Measurements from ENCODE around the gene GNAZ. TPM values are rescaled to one million over a fixed set of nuclear protein-coding genes. Genes with fewer than 3 reads are reported as not detected.

GNAZ gene
- polyA plus RNA-seq, 1 donor (not counting 4 experiments of a cell fraction or from before 2014, with no cell fraction given), result 0.03 TPM

DNA sequence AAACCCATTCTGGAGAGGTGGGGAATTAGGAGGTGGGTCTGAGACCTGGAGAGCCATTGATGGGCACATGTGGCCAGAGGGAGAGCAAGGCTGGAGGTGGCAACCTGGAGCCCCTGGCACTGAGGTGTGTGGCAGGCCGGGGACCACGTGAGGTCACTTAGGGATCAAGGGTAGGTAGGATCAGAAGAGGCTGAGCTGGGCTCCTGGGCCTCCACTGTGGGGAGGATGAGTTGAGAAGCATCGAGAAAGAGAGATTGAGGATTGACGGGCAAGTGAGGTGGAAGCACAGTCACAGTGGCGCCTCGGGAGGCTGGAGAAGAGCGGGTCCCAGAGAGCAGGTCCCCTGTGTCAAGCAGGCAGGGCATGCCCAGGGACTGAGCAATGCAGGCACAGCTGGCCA is 4.1 kb downstream of the GNAZ start:
- Histone ChIP-seq H3K9me1 (ENCODE audit: control insufficient read depth, extremely low read depth, insufficient read depth, low read length) (no peaks in the 10 kb centered on the region), H3K27ac (ENCODE audit: control insufficient read depth, insufficient read depth, low read length) (no peak overlapping the region), H3K9ac (ENCODE audit: control insufficient read depth, extremely low read depth, insufficient read depth, low read length) (no peak overlapping the region), H4K20me1 (ENCODE audit: control insufficient read depth, extremely low read depth, insufficient read depth, low read length) (no peaks in the 10 kb centered on the region), H3K79me2 (ENCODE audit: control insufficient read depth, insufficient read depth, low read length) (no peaks in the 10 kb centered on the region), H3K9me3 (ENCODE audit: control insufficient read depth, low read depth, low read length) (no peaks in the 10 kb centered on the region), H3K27me3 (ENCODE audit: control insufficient read depth, extremely low read depth, insufficient read depth, low read length) (peaks cover 35% of the 10 kb centered on the region), H3K4me2 (ENCODE audit: control insufficient read depth, extremely low read depth, insufficient read depth, low read depth, low read length) (no peak overlapping the region), H2AFZ (ENCODE audit: control insufficient read depth, low read length) (no peak overlapping the region), H3K4me3 (ENCODE audit: control insufficient read depth in 2 of 3, extremely low read depth in 1 of 3, insufficient read depth in 2 of 3, low read depth in 1 of 3, low read length in 3 of 3) (no peak overlapping the region), H3K36me3 (ENCODE audit: control insufficient read depth in 2 of 2, extremely low read depth in 1 of 2, insufficient read depth in 2 of 2, low read length in 2 of 2) (no peaks in the 10 kb centered on the region), H3K4me1 (ENCODE audit: control insufficient read depth, extremely low read depth, insufficient read depth, low read length) (peaks cover 3% of the 10 kb centered on the region)
- FAIRE-seq, result no peak
- dilution Hi-C loops (cut with MboI; ENCODE audit: extremely low pct_ligation_motif_present, low sequenced_read_pairs), result no loop called here
- no peak for DNase-seq (ENCODE audit: low read depth, low spot score)
- TF ChIP-seq, protein P1, sequence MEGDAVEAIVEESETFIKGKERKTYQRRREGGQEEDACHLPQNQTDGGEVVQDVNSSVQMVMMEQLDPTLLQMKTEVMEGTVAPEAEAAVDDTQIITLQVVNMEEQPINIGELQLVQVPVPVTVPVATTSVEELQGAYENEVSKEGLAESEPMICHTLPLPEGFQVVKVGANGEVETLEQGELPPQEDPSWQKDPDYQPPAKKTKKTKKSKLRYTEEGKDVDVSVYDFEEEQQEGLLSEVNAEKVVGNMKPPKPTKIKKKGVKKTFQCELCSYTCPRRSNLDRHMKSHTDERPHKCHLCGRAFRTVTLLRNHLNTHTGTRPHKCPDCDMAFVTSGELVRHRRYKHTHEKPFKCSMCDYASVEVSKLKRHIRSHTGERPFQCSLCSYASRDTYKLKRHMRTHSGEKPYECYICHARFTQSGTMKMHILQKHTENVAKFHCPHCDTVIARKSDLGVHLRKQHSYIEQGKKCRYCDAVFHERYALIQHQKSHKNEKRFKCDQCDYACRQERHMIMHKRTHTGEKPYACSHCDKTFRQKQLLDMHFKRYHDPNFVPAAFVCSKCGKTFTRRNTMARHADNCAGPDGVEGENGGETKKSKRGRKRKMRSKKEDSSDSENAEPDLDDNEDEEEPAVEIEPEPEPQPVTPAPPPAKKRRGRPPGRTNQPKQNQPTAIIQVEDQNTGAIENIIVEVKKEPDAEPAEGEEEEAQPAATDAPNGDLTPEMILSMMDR (optimal IDR thresholded peaks at IDR 0.05 in 1 of 3, IDR thresholded peaks at IDR 0.05 in 1 of 3, conservative IDR thresholded peaks at IDR 0.05 in 1 of 3; ENCODE audit: extremely low read depth in 1 of 3, insufficient read depth in 2 of 3, low read length in 3 of 3), result no peak
- TF ChIP-seq EZH2 (IDR thresholded peaks at IDR 0.05; ENCODE audit: low read length), result no peak

DNA sequence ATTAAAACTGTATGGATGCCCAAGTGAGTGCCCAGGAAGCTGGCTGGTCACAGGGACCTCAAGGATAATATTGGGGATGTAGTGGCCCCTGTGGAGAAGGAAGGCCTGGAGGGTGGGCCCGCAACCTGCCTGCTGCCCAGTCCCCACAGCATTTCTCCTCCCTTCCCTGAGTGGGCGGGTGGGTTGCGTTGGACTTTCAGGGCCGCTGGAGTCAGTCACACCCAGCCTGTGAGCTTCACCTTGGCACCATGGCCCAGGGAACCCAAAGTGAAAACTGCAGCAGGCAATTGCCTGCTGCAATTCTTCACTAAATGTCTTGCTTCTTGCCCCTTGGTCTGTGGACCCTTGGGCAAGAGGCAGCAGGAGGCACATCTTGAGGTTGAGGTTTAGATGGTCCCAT is 4.7 kb downstream of the GNAZ start:
- no peak overlapping the region for H3K4me3 ChIP-seq (ENCODE audit: control insufficient read depth in 2 of 3, extremely low read depth in 1 of 3, insufficient read depth in 2 of 3, low read depth in 1 of 3, low read length in 3 of 3)
- dilution Hi-C loops (cut with MboI; ENCODE audit: extremely low pct_ligation_motif_present, low sequenced_read_pairs), result no loop called here

More for the DNA sequence above, 4.7 kb downstream of the GNAZ start:
- Histone ChIP-seq H3K9ac (ENCODE audit: control insufficient read depth, extremely low read depth, insufficient read depth, low read length) (no peak overlapping the region), H3K27me3 (ENCODE audit: control insufficient read depth, extremely low read depth, insufficient read depth, low read length) (peaks cover 32% of the 10 kb centered on the region), H4K20me1 (ENCODE audit: control insufficient read depth, extremely low read depth, insufficient read depth, low read length) (no peaks in the 10 kb centered on the region), H3K9me3 (ENCODE audit: control insufficient read depth, low read depth, low read length) (no peaks in the 10 kb centered on the region), H3K36me3 (ENCODE audit: control insufficient read depth in 2 of 2, extremely low read depth in 1 of 2, insufficient read depth in 2 of 2, low read length in 2 of 2) (no peaks in the 10 kb centered on the region), H2AFZ (ENCODE audit: control insufficient read depth, low read length) (no peak overlapping the region), H3K4me1 (ENCODE audit: control insufficient read depth, extremely low read depth, insufficient read depth, low read length) (no peaks in the 10 kb centered on the region), H3K79me2 (ENCODE audit: control insufficient read depth, insufficient read depth, low read length) (no peaks in the 10 kb centered on the region), H3K9me1 (ENCODE audit: control insufficient read depth, extremely low read depth, insufficient read depth, low read length) (no peaks in the 10 kb centered on the region), H3K4me2 (ENCODE audit: control insufficient read depth, extremely low read depth, insufficient read depth, low read depth, low read length) (no peak overlapping the region), H3K27ac (ENCODE audit: control insufficient read depth, insufficient read depth, low read length) (no peak overlapping the region)
- no peak for DNase-seq (ENCODE audit: low read depth, low spot score)
- TF ChIP-seq EZH2 (IDR thresholded peaks at IDR 0.05; ENCODE audit: low read length), result no peak
- TF ChIP-seq, protein P1 (optimal IDR thresholded peaks at IDR 0.05 in 1 of 3, IDR thresholded peaks at IDR 0.05 in 1 of 3, conservative IDR thresholded peaks at IDR 0.05 in 1 of 3; ENCODE audit: extremely low read depth in 1 of 3, insufficient read depth in 2 of 3, low read length in 3 of 3), result no peak
- no peak for FAIRE-seq

Data from keratinocyte (primary cell).